Trophoblast cell (in vitro differentiated cells and primary cell): ENCODE data around the gene OGDH.
"Not testable (repeated sequence)": the region's sequence is repeated elsewhere in the genome, so short reads cannot be mapped to it uniquely, and the experiment has no call there.

Source experiments
- DNase-seq, 2 donors: peaks; one replicate each; pipeline ENCODE4 v3.0.0-alpha.2; 2016
- H2AFZ ChIP-seq: 2 replicates; pipeline ENCODE4 v1.6.1; 2013; ENCODE audit warnings: low read length, moderate library complexity, mild to moderate bottlenecking; ENCODE audit not compliant: insufficient read depth, poor library complexity
- H2AK5ac ChIP-seq: 2 replicates; pipeline ENCODE4 v1.6.1; 2013; ENCODE audit warnings: mild to moderate bottlenecking, low read length
- H2BK120ac ChIP-seq: 2 replicates; pipeline ENCODE4 v1.6.1; 2013; ENCODE audit warnings: low read length, mild to moderate bottlenecking, moderate library complexity; ENCODE audit not compliant: insufficient read depth, poor library complexity
- H2BK12ac ChIP-seq: 2 replicates; pipeline ENCODE4 v1.6.1; 2013; ENCODE audit warnings: mild to moderate bottlenecking, low read length, moderate library complexity
- H2BK5ac ChIP-seq: 2 replicates; pipeline ENCODE4 v1.6.1; 2013; ENCODE audit warnings: low read length, low read depth, moderate library complexity, mild to moderate bottlenecking; ENCODE audit not compliant: poor library complexity
- H3K14ac ChIP-seq: 2 replicates; pipeline ENCODE4 v1.6.1; 2013; ENCODE audit warnings: mild to moderate bottlenecking, low read length
- H3K18ac ChIP-seq: 2 replicates; pipeline ENCODE4 v1.6.1; 2013; ENCODE audit warnings: mild to moderate bottlenecking, low read length
- H3K23ac ChIP-seq: 2 replicates; pipeline ENCODE4 v1.6.1; 2013; ENCODE audit warnings: low read length
- H3K27ac ChIP-seq: 2 replicates; pipeline ENCODE4 v1.5.1; 2013; ENCODE audit warnings: low read depth, mild to moderate bottlenecking, inconsistent platforms, low read length, moderate library complexity
- H3K27me3 ChIP-seq: 2 replicates; pipeline ENCODE4 v1.6.1; 2013; ENCODE audit warnings: inconsistent platforms, mild to moderate bottlenecking, low read length, moderate library complexity; ENCODE audit not compliant: insufficient read depth
- H3K36me3 ChIP-seq, 2 experiments: 1 replicate in 1 of 2; 2 replicates in 1 of 2; pipeline ENCODE4 v1.6.1; 2013; ENCODE audit warnings: low read length in 2 of 2, mild to moderate bottlenecking in 2 of 2, moderate library complexity in 1 of 2; ENCODE audit not compliant: insufficient read depth in 2 of 2, control insufficient read depth in 1 of 2
- H3K4ac ChIP-seq: 2 replicates; pipeline ENCODE4 v1.6.1; 2013; ENCODE audit warnings: low read depth, mild to moderate bottlenecking, low read length, moderate library complexity
- H3K4me1 ChIP-seq, 2 experiments: 1 replicate in 1 of 2; 2 replicates in 1 of 2; pipeline ENCODE4 v1.6.1; 2013; ENCODE audit warnings: low read length in 2 of 2, mild to moderate bottlenecking in 2 of 2, moderate library complexity in 1 of 2; ENCODE audit not compliant: insufficient read depth in 2 of 2, control insufficient read depth in 1 of 2
- H3K4me2 ChIP-seq: 2 replicates; pipeline ENCODE4 v1.6.1; 2013; ENCODE audit warnings: inconsistent platforms, mild to moderate bottlenecking, low read length, moderate library complexity
- H3K4me3 ChIP-seq: 2 replicates; pipeline ENCODE4 v1.5.1; 2013; ENCODE audit warnings: mild to moderate bottlenecking, low read depth, low read length, inconsistent platforms
- H3K79me1 ChIP-seq: one replicate; pipeline ENCODE4 v1.6.1; 2013; ENCODE audit warnings: low read length
- H3K79me2 ChIP-seq: 2 replicates; pipeline ENCODE4 v1.6.1; 2013; ENCODE audit warnings: low read length, mild to moderate bottlenecking; ENCODE audit not compliant: control insufficient read depth, insufficient read depth, poor library complexity
- H3K9ac ChIP-seq: 2 replicates; pipeline ENCODE4 v1.6.1; 2013; ENCODE audit warnings: mild to moderate bottlenecking, low read length
- H3K9me3 ChIP-seq: 2 replicates; pipeline ENCODE4 v1.6.1; 2013; ENCODE audit warnings: low read depth, mild to moderate bottlenecking, control low read depth, inconsistent platforms, low read length; ENCODE audit not compliant: insufficient read depth
- H4K12ac ChIP-seq: 2 replicates; pipeline ENCODE4 v1.6.1; 2013; ENCODE audit warnings: low read depth, mild to moderate bottlenecking, low read length, moderate library complexity
- H4K8ac ChIP-seq: 2 replicates; pipeline ENCODE4 v1.6.1; 2013; ENCODE audit warnings: low read depth, mild to moderate bottlenecking, low read length, moderate library complexity
- H4K91ac ChIP-seq: one replicate; pipeline ENCODE4 v1.6.1; 2013; ENCODE audit warnings: low read depth, mild to moderate bottlenecking, low read length, moderate library complexity
- WGBS: extraction: QIAGEN DNeasy Blood & Tissue Kit; methylation state at CpG from one replicate; pipeline ENCODE4 v1.1.7; 2013; ENCODE audit warnings: missing lambda C conversion rate; ENCODE audit not compliant: insufficient read length, insufficient coverage; ENCODE audit errors: extremely low coverage; 5-methylcytosine and 5-hydroxymethylcytosine counted together

The OGDH gene

GRCh38 chr7:44696728-44697127 is 90.3 kb downstream of the OGDH start:
- Histone ChIP-seq H3K27ac (no peak overlapping the region), H3K18ac (no peak overlapping the region), H3K27me3 (no peaks in the 10 kb centered on the region), H3K4me3 (no peak overlapping the region), H2BK12ac (no peak overlapping the region), H2BK5ac (no peak overlapping the region), H3K79me1 (no peaks in the 10 kb centered on the region), H3K14ac (no peak overlapping the region), H2AFZ (no peak overlapping the region), H3K4ac (no peak overlapping the region), H2BK120ac (no peak overlapping the region), H3K4me2 (no peak overlapping the region), H3K79me2 (no peaks in the 10 kb centered on the region), H2AK5ac (no peak overlapping the region), H3K9me3 (peaks cover 4% of the 10 kb centered on the region), H4K8ac (no peak overlapping the region), H3K4me1 (no peaks in the 10 kb centered on the region), H3K23ac (no peak overlapping the region), H3K9ac (no peak overlapping the region), H4K12ac (no peak overlapping the region), H3K36me3 (peaks cover 65% of the 10 kb centered on the region in 2 experiments), H4K91ac (no peak overlapping the region)
- no peak for DNase-seq
- WGBS, result no CpG with 5 or more reads among the region's 15 CpGs

GRCh38 chr7:44697136-44698045 is 91.0 kb downstream of the OGDH start:
- H3K4me3 ChIP-seq, result no peak overlapping the region
- peaks cover 68 to 69% of the 10 kb centered on the region in 2 experiments for H3K36me3 ChIP-seq
- DNase-seq, result peak; percentile 93 to 95
- no peak overlapping the region for H3K18ac ChIP-seq
- WGBS, result no CpG with 5 or more reads among the region's 20 CpGs
- H4K91ac ChIP-seq, result no peak overlapping the region
- H3K79me1 ChIP-seq, result no peaks in the 10 kb centered on the region
- H2BK120ac ChIP-seq, result no peak overlapping the region
- no peaks in the 10 kb centered on the region for H3K4me1 ChIP-seq
- no peak overlapping the region for H2BK5ac ChIP-seq
- H3K9ac ChIP-seq, result no peak overlapping the region
- H2BK12ac ChIP-seq, result no peak overlapping the region
- no peaks in the 10 kb centered on the region for H3K27me3 ChIP-seq
- H2AK5ac ChIP-seq, result no peak overlapping the region
- H3K79me2 ChIP-seq, result no peaks in the 10 kb centered on the region
- H3K14ac ChIP-seq, result no peak overlapping the region
- no peak overlapping the region for H4K8ac ChIP-seq
- H2AFZ ChIP-seq, result no peak overlapping the region
- no peak overlapping the region for H4K12ac ChIP-seq
- H3K27ac ChIP-seq, result no peak overlapping the region
- H3K4ac ChIP-seq, result no peak overlapping the region
- H3K4me2 ChIP-seq, result no peak overlapping the region
- peaks cover 4% of the 10 kb centered on the region for H3K9me3 ChIP-seq
- H3K23ac ChIP-seq, result no peak overlapping the region

- no peak overlapping the region for H3K4me2 ChIP-seq
- DNase-seq, result no peak
- no peak overlapping the region for H3K18ac ChIP-seq
- no peak overlapping the region for H3K23ac ChIP-seq
- H4K12ac ChIP-seq, result no peak overlapping the region
- H3K4me1 ChIP-seq, result no peaks in the 10 kb centered on the region
- no peak overlapping the region for H4K91ac ChIP-seq
- no peak overlapping the region for H2BK12ac ChIP-seq
- H3K27ac ChIP-seq, result no peak overlapping the region
- H4K8ac ChIP-seq, result no peak overlapping the region
- no peaks in the 10 kb centered on the region for H3K79me1 ChIP-seq
- H3K9me3 ChIP-seq, result peaks cover 4% of the 10 kb centered on the region
- no peak overlapping the region for H2BK120ac ChIP-seq
- H3K4ac ChIP-seq, result no peak overlapping the region
- H3K27me3 ChIP-seq, result no peaks in the 10 kb centered on the region
- H2AFZ ChIP-seq, result no peak overlapping the region
- no peak overlapping the region for H2AK5ac ChIP-seq
- no peak overlapping the region for H3K14ac ChIP-seq
- no peak overlapping the region for H2BK5ac ChIP-seq
- no peak overlapping the region for H3K4me3 ChIP-seq
- no peak overlapping the region for H3K9ac ChIP-seq
- peaks cover 67 to 70% of the 10 kb centered on the region in 2 experiments for H3K36me3 ChIP-seq
- no CpG with 5 or more reads among the region's 13 CpGs for WGBS
- no peaks in the 10 kb centered on the region for H3K79me2 ChIP-seq
Observed at GRCh38 chr7:44698046-44698580, 91.7 kb downstream of the OGDH start.

- H3K23ac ChIP-seq, H3K4me1 ChIP-seq, H3K4me3 ChIP-seq, H2BK12ac ChIP-seq, H2AK5ac ChIP-seq, H3K27ac ChIP-seq, H2BK120ac ChIP-seq, H3K79me2 ChIP-seq, H3K4me2 ChIP-seq, H4K8ac ChIP-seq, H3K9me3 ChIP-seq, H4K91ac ChIP-seq, H3K18ac ChIP-seq, H2BK5ac ChIP-seq, H3K79me1 ChIP-seq, H2AFZ ChIP-seq, H3K4ac ChIP-seq, DNase-seq, H3K9ac ChIP-seq, H4K12ac ChIP-seq, H3K27me3 ChIP-seq, H3K14ac ChIP-seq: not testable (repeated sequence)
- WGBS, result no CpG with 5 or more reads among the region's 2 CpGs
- H3K36me3 ChIP-seq, result peaks cover 61 to 62% of the 10 kb centered on the region in 2 experiments
Observed at GRCh38 chr7:44699598-44699997, 93.2 kb downstream of the OGDH start.
